ENCODE data around the gene PCIF1.
A peak's percentile ranks its signal among the peaks of the same experiment; 100 is the strongest.
"Not testable (repeated sequence)": the region's sequence is repeated elsewhere in the genome, so short reads cannot be mapped to it uniquely, and the experiment has no call there.

PCIF1 gene

DNA sequence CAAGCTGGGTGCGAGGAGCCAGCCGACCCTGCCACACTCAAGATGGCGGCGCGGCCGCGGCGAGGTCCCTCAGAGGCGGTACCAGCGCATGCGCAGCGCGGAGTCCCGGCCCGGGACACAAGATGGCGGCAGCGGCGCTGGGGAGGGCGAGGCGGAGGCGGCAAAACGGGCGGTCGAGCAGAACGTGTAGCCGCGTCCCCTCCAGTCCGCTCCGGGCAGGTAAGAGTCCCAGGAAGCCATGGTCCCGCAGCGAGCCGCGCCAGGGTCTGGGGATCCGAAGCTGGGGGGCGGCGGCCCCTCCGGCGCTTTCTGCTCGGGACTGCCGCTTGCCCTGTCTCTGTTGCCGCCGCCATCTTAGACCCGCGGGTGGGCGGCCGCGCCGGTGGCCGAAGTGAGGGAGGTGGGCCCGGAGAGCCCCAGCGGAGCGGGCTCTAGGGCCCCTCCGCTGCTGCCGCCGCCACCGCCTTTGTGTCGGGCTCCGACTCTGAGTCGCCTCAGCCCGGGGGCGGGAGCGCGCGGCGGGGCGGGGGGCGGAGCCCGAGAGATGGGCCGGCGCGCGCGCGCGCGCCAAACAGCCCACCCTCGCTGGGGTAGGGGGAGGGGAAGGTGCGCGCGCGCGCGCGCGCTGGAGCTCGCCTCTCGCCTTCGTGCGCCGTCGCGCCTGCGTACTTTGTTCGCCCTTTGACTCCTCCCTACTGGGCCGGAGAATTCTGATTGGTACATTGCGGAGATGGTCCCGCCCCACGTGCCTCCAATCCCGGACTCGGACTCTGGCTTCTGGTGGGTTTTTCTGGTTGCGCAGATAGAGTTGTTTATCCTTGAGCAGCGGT is at the start of gene PCIF1:
PCIF1 (plus strand) TSS at position 98 of the 830 bp plus-strand sequence. CDS start 4,317 bp downstream, outside the sequence.
- DNase-seq: peak; percentile 100

DNA sequence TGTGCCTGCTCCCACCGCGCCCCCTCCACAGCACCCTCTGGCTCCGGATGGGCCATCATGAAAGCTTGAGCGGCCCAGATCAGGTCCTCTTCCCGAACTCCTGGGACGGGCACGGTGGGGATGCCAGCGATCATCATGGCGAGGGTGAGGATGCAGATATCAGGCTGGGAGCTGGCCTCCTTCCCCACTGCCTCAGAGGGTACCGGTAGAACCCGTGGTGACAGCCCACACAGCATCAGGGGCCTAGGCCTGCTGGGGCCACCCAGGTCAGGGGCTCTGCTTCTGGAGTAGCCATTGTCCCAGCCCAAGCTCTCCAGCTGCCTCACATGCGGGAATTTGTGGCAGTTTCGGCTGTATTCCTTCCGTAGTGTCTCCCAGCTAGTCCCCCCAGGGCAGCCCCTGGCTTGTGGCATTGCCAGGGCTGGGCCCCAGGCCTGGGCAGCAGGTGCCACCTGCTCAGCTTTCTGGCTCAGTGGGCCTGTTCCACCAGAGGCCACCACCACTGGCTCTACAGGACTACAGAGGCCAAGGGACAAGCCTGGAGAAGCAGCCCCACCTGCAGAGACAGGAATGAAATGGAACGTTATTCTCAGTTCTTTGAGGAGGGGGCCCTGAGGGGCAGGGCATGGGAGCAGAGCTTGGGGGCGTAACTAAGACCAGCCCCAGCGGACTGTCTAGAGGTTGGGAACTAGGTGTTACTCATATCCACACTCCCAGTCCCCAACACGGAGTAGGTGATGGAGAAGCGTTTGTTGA is 47.7 kb upstream of the PCIF1 start:
- no peak for DNase-seq

DNA sequence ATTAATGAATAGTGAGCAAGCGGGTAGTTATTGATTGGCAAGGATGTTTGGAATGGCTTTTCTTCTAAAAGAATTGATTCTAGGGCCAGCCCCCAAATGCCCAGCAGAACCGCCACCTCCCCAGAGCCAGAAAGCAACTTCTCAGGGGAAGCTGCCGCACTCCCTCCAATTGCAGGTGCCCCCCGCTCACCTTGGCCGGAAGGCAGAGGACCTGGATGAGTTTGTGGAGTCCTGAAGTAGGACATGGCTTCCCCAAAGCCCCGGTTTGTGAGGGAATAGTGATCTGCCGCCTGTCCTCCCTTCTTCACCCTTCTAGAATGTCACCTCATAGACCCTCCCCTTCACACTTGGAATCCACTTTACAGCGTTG is 47.2 kb upstream of the PCIF1 start, which contains the start of gene SPATA25:
SPATA25 (minus strand) TSS at position 277 of the 370 bp plus-strand sequence; CDS start at position 245, 32 bp downstream.
- DNase-seq: no peak

DNA sequence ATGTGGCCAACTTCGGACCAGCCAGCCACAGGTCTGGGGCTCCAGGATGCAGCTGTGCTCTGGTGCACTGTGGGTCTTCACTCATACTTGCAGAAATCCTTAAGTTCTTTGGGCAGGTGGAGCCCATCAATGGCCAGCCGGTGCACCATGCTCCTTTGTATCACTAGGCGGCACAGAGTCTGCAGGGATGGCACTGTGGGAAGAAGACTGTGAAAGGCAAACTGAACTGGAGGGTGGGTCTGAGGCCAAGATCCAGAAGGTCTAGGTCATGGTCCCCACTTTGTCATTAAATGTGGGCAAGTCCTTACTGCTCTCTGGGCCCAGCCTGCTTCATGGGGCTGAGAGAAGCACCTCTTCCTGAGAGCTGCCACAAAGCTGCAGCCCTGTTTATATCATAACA is 45.8 kb upstream of the PCIF1 start:
- DNase-seq: no peak

DNA sequence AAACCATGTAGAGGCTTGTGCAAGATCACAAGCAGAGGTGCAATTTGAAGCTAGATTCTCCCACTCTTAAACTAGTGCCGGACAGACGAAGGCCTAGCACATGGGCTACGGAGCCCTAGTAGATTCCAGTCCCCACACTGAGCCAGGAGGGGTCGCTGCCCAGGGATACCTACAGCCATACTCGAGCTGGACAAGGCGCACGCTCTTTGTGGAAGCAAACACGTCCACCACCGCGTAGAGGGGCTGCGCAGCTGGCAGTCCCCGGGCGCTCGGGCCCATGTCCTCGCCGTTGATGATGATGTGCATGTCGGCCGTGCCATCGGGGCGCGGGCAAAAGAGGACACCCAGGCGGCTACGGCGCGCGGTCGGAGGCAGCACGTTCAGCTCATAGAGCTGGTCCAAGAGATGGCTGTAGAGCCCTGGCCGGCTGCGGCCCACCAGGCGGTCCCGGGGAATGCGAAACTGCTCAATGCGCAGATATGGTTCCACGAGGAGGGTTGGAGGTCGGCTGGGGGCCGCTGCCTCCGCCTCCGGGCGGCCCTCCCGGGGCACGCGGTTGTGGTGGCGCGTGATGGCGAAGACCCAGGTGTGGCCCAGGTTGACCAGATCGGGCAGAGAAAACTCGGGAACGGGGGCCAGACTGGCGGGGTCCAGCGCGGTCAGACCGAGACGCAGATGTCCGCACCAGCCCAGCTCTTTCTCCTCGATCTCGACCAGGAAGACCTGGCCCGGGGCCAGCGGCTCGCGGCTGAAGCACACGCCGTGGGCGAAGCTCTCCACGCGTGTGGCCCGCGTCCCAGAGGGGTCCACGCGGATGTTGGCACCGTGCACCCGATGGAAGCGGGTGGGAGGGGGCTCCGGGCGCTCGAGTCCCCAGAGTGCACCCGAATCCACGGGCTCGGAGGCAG is 44.2 kb upstream of the PCIF1 start:
- DNase-seq: peak; percentile 77

DNA sequence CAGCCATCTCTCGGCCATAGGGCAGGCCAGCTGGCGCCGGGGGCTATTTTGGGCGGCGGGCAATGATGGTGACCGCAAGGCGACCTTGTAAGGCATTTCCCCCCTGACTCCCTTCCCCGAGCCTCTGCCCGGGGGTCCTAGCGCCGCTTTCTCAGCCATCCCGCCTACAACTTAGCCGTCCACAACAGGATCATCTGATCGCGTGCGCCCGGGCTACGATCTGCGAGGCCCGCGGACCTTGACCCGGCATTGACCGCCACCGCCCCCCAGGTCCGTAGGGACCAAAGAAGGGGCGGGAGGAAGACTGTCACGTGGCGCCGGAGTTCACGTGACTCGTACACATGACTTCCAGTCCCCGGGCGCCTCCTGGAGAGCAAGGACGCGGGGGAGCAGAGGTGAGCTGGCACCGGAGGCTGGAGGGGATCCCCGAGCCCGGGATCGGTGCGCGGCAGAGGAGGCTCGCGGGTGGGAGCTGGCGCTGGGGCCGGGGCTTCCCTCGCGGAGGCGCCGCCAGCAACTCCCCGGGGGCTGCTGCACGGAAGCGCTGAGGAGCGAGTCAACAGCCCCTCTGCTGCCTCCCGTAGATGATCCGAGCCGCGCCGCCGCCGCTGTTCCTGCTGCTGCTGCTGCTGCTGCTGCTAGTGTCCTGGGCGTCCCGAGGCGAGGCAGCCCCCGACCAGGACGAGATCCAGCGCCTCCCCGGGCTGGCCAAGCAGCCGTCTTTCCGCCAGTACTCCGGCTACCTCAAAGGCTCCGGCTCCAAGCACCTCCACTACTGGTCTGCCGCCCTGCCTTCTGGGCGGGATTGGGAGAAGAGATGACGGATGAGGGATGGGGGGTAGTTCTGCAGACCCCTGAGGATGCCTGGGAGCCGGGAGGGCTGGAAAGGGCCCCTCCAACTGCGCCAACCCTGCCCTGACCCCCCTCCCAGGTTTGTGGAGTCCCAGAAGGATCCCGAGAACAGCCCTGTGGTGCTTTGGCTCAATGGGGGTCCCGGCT is 43.2 kb upstream of the PCIF1 start, which contains the start of the genes CTSA and NEURL2:
CTSA (plus strand) TSS at position 351 of the 999 bp plus-strand sequence; CDS start at position 585, 234 bp downstream.
NEURL2 (minus strand) TSS at position 224 of the 999 bp plus-strand sequence; CDS start at position 7, 217 bp downstream.
- peak; percentile 73 for DNase-seq

DNA sequence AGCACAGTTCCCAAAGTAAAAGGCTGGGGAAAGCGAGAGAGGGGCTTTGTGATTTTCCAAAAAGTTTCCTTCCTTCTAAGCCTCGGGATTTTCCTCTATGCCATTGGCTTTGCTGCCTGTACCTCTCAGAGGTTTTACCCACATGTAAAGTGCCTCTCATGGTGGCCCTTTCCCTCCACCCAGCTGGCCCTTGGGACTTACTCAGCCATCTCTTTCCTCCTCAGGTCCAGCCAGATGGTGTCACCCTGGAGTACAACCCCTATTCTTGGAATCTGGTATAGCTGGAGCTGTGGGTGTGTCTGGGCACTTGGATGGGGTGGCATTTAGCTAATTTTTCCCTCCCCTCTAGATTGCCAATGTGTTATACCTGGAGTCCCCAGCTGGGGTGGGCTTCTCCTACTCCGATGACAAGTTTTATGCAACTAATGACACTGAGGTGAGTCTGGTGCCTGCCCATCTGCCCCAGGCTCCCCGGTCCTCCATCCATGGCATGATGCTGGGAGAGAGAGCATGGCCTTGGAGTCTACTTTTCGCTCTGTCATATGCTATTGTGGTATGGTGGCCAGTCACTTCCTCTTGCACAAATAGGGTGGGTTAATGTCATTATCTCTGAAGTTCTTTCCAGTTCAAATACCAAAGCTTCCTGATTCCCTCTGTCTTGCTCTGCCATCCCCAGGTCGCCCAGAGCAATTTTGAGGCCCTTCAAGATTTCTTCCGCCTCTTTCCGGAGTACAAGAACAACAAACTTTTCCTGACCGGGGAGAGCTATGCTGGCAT is 42.2 kb upstream of the PCIF1 start:
- DNase-seq: peak; percentile 52

DNA sequence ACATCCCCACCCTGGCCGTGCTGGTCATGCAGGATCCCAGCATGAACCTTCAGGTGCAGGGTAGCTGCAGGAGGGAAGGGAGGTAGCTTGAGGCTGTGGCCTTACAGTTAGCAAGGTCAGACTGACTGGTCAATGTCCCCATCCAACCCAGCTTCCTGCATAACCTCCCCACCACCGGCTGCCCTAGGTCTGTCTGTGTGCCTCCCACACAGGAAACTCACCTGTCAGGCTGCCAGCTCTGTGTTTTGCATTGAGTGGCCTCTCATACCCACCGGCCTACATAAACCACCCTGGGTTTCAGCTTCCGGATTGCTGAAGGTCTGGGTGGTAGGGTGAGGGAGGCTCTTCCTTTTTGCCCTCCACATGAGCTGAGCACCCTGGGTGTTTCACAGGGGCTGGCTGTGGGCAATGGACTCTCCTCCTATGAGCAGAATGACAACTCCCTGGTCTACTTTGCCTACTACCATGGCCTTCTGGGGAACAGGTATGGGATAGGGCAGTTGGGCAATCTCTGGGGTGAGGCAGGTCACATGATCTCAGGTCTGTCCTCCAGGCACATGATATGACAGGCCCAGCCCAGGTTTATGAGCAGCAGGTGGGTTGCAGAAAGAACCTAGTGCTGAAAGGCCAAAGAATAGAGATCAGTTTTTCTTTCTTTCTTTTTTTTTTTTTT is 41.5 kb upstream of the PCIF1 start:
- DNase-seq: no peak

DNA sequence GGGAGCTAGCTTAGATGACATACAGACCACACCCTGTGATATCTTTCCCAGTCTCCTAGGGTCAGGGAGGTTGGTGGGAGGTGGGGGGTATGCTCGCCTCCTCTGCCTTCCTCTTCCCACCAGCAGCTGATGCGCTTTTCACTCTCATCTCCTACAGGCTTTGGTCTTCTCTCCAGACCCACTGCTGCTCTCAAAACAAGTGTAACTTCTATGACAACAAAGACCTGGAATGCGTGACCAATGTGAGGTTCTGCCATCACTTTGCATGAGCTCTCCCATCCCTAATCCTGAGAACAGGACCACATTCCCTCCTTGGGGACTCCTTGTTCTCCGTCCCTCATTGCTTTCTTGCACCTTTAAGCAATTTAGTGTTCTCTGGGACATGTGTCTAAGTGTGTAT is 40.7 kb upstream of the PCIF1 start:
- DNase-seq: no peak

DNA sequence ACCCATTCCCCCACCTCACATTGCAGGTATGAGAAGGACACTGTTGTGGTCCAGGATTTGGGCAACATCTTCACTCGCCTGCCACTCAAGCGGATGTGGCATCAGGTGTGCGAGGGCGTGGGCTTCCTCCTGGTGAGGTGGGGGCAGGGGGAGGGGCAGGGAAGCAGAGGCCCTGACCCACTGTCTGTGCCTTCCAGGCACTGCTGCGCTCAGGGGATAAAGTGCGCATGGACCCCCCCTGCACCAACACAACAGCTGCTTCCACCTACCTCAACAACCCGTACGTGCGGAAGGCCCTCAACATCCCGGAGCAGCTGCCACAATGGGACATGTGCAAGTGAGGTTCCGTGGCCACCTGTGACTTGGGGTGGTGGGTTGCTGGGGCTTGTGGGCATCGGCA is 39.7 kb upstream of the PCIF1 start:
- DNase-seq: no peak

DNA sequence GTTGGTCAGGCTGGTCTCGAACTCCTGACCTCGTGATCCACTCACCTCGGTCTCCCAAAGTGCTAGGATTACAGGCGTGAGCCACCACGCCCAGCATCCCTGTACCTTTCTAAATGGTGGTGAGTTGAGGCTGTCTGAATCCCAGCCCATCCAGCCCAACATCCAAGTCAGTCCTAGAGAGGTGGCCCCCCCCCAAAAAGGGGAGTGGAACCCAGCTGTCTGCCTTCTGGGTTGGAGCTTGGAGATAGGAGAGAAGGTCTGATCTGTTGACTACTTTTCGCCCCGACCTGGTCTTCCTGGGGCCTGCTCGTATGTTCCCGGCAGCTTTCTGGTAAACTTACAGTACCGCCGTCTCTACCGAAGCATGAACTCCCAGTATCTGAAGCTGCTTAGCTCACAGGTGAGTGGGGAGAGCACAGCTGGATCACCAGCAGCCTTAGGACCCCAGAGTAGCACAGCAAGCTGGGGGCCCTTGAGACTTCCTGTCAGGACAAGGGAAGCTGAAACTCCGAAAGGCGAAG is 37.8 kb upstream of the PCIF1 start:
- DNase-seq: no peak

DNA sequence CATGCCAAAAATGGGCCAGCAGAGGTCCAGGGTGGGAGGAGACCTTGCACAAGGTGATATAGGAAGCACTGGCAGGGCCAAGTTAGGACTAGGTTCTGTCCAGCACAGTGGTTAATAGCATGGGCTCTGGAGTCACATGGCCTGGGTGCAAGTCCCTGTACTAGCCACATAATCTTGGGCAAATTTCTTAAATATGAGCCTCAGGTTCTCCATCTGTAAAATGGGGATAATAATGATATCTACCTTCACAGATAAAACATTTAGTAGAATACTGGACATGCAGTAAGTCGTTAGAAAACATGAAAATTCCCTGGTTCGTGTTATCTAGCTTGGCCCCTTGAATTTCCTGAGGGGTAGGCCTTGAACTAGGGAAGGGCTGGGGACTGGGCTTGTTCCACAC is 37.2 kb upstream of the PCIF1 start:
- DNase-seq: no peak

DNA sequence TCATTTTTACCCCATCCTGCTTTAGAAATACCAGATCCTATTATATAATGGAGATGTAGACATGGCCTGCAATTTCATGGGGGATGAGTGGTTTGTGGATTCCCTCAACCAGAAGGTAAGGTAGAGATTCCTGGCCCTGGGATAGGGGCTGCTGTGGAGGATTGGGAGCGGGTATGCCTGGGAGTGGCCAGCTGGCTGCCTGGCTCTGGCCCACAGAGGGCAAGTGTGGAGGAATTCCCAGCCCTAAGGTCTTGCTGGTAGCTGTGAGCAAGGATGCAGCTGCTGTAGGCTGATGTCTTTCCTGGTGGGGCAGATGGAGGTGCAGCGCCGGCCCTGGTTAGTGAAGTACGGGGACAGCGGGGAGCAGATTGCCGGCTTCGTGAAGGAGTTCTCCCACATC is 36.8 kb upstream of the PCIF1 start:
- DNase-seq: no peak

DNA sequence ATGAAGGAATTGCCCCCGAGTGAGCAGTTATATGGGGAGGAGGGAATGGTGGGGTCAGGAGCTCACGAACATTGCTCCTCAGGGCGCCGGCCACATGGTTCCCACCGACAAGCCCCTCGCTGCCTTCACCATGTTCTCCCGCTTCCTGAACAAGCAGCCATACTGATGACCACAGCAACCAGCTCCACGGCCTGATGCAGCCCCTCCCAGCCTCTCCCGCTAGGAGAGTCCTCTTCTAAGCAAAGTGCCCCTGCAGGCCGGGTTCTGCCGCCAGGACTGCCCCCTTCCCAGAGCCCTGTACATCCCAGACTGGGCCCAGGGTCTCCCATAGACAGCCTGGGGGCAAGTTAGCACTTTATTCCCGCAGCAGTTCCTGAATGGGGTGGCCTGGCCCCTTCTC is 36.2 kb upstream of the PCIF1 start:
- DNase-seq: no peak

DNA sequence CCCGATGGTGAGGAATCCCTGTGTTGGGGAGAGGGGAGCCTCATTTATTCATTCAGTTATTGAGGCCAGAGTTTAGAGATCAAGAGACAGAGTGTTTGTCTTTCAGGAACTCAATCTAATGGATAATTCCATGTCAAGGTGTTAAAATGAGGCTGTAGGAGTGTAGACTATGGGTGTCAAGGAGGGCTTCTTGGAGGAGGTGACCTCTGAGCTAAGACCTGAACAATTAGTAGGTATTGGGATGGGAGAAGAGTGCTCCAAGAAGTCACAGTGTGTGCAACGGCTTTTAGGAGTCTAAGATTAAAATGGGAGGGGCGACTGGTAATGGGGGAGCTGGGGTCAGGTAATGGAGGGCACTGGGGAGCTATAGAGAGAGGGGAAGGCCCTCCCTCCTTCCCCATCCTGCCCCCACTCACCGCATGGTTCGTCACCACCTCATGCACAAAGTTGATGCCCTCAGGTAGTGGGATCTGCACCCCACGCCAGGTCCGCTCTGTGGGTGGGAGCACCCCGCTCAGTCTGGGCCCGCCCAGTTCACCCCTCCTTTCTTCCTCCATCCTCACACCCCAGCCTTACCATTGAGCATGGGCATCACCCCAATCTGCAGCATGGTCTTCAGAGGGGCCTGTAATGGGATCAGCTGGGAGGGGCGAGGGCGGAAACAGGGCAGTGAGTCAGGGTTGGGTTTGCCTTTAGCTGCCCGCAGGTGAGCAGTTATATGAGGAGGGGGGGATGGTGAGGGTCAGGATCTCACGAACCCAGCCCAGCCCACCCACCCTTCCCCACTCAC is 35.2 kb upstream of the PCIF1 start:
- DNase-seq: no peak

DNA sequence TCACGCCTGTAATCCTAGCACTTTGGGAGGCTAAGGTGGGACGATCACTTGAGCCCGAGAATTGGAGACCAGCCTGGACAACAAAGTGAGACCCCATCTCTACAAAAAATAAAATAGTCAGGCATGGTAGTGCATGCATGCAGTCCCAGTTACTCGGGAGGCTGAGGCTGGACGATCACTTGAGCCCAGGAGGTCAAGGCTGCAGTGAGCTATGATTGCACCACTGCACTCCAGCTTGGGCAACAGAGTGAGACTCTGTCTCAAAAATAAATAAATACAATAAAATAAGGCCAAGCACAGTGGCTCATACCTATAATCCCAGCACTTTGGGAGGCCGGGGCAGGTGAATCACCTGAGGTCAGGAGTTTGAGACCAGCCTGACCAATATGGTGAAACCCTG is 33.2 kb upstream of the PCIF1 start:
- not testable (repeated sequence) for DNase-seq

DNA sequence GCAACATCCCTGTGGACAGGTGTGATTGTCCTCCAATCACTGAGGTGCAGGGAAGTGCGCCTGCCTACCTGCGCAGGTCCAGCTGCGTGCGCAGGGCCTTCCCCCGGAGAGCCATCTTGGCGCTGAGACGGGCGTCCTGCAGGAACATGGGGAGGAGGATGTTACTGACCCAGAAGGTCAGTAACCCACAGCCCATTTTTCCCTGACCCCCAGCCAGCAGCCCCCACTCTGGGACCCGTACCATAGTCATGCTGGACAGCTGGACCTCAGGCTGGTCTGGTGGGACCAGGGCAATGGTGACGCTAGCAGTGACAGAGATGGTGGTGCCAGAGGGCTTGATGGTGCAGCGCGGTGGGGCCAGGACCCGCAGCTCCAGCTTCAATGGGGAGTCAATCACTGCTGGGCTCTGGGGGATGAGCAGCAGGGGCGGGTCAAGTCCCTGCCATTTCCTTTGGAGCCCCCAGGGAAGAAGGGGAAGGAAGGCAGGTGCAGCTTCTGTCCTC is 32.2 kb upstream of the PCIF1 start:
- DNase-seq: no peak

All from suppressor macrophage treated with lipopolysaccharide for 4 hours (primary cell).